HepG2 (cell line): Measurements from ENCODE around the gene ZNF653. TPM values are rescaled to one million over a fixed set of nuclear protein-coding genes. Genes with fewer than 3 reads are reported as not detected.
A peak's percentile ranks its signal among the peaks of the same experiment; 100 is the strongest.

Source experiments
- ARNT ChIP-seq: fragments of 450-650 bp; IDR thresholded peaks from 2 replicates; pipeline ENCODE4 v1.6.1; 2017
- ATF2 ChIP-seq: sonication (generic); formaldehyde crosslinking; IDR thresholded peaks from 2 replicates; pipeline ENCODE4 v1.4.0; 2020; ENCODE audit warnings: missing genetic modification reagents
- CAMTA2 ChIP-seq: sonication (generic); formaldehyde crosslinking; IDR thresholded peaks from 2 replicates; pipeline ENCODE4 v1.4.0; 2020; ENCODE audit warnings: mild to moderate bottlenecking, missing genetic modification reagents, borderline replicate concordance
- CENPBD1 ChIP-seq: sonication (generic); formaldehyde crosslinking; IDR thresholded peaks from 2 replicates; pipeline ENCODE4 v1.8.0; 2022; ENCODE audit warnings: missing genetic modification reagents, low read depth, mild to moderate bottlenecking, borderline replicate concordance
- E2F5 ChIP-seq: sonication (generic); formaldehyde crosslinking; conservative IDR thresholded peaks from 2 replicates; pipeline ENCODE4 v1.4.0; 2020; ENCODE audit warnings: missing genetic modification reagents
- EHMT2 ChIP-seq: fragments of 200-600 bp; sonication (generic); IDR thresholded peaks from 2 replicates; pipeline ENCODE4 v1.7.0; 2017; ENCODE audit warnings: antibody characterized with exemption, low read depth, low read length, borderline replicate concordance
- FOXA3 ChIP-seq: IDR thresholded peaks from 2 replicates; pipeline ENCODE4 v1.6.1; 2016; ENCODE audit warnings: missing genetic modification reagents, missing compliant biosample characterization
- GATAD1 ChIP-seq: IDR thresholded peaks from 2 replicates; pipeline ENCODE4 v1.6.1; 2016; ENCODE audit warnings: missing genetic modification reagents, missing compliant biosample characterization
- HCFC1 ChIP-seq: fragments of 150-350 bp; IDR thresholded peaks from 2 replicates; pipeline ENCODE4 v1.6.1; 2014; ENCODE audit warnings: low read depth, low read length
- IRX3 ChIP-seq: sonication (generic); formaldehyde crosslinking; IDR thresholded peaks from 2 replicates; pipeline ENCODE4 v1.8.1; 2023; ENCODE audit warnings: mild to moderate bottlenecking, low read depth, missing genetic modification reagents, borderline replicate concordance
- MAF1 ChIP-seq: sonication (generic); formaldehyde crosslinking; IDR thresholded peaks from 2 replicates; pipeline ENCODE4 v1.5.0; 2020; ENCODE audit warnings: missing genetic modification reagents, borderline replicate concordance
- MAX ChIP-seq: IDR thresholded peaks from 2 replicates; pipeline ENCODE4 v1.6.1; 2012; ENCODE audit warnings: inconsistent platforms
- NFYC ChIP-seq: IDR thresholded peaks from 2 replicates; pipeline ENCODE4 v1.6.1; 2016; ENCODE audit warnings: missing genetic modification reagents, missing compliant biosample characterization
- PATZ1 ChIP-seq: sonication (generic); formaldehyde crosslinking; IDR thresholded peaks from 2 replicates; pipeline ENCODE4 v1.4.0; 2020; ENCODE audit warnings: missing genetic modification reagents
- PBX3 ChIP-seq: sonication (generic); formaldehyde crosslinking; IDR thresholded peaks from 2 replicates; pipeline ENCODE4 v1.8.1; 2023; ENCODE audit warnings: missing genetic modification reagents, inconsistent platforms, borderline replicate concordance
- PRMT3 ChIP-seq: sonication (generic); formaldehyde crosslinking; IDR thresholded peaks from 2 replicates; pipeline ENCODE4 v1.8.1; 2022; ENCODE audit warnings: low read depth, mild to moderate bottlenecking, moderate library complexity, missing genetic modification reagents, borderline replicate concordance
- REL ChIP-seq: sonication (generic); formaldehyde crosslinking; conservative IDR thresholded peaks from 2 replicates; pipeline ENCODE4 v1.8.0; 2022; ENCODE audit warnings: mild to moderate bottlenecking, missing genetic modification reagents, moderate library complexity
- TRIM24 ChIP-seq: sonication (generic); formaldehyde crosslinking; IDR thresholded peaks from 2 replicates; pipeline ENCODE4 v1.8.0; 2022; ENCODE audit warnings: mild to moderate bottlenecking, missing genetic modification reagents
- ZNF225 ChIP-seq: sonication (generic); formaldehyde crosslinking; IDR thresholded peaks from 2 replicates; pipeline ENCODE4 v1.4.0; 2020; ENCODE audit warnings: mild to moderate bottlenecking, missing genetic modification reagents
- ZNF264 ChIP-seq: sonication (generic); formaldehyde crosslinking; IDR thresholded peaks from 2 replicates; pipeline ENCODE4 v1.4.0; 2020; ENCODE audit warnings: missing genetic modification reagents
- ZNF501 ChIP-seq: sonication (generic); formaldehyde crosslinking; IDR thresholded peaks from 2 replicates; pipeline ENCODE4 v1.5.1; 2020; ENCODE audit warnings: mild to moderate bottlenecking, moderate library complexity, missing genetic modification reagents
- ZNF780A ChIP-seq: sonication (generic); formaldehyde crosslinking; IDR thresholded peaks from 2 replicates; pipeline ENCODE4 v1.8.0; 2022; ENCODE audit warnings: mild to moderate bottlenecking, missing genetic modification reagents, moderate library complexity
- polyA plus RNA-seq, 8 experiments: library from polyadenylated mRNA; depleted of rRNA in 3 of 8; stranded (reverse) in 7 of 8; unstranded in 1 of 8; fragments of >200 nt; fragmentation: Illumina TruSeq in 4 of 8; extraction: Trizol in 4 of 8; gene quantifications; 2 replicates each; pipeline versions ENCODE4 v1.2.1 to v1.2.3, GENCODE V29; 2011 to 2016; ENCODE audit warnings: low read depth in 4 of 8, missing spikeins in 1 of 8, mixed read lengths in 1 of 8; ENCODE audit not compliant: insufficient read depth in 1 of 8
- total RNA-seq, 5 experiments: library from RNA; depleted of rRNA; stranded (reverse); fragments of >200 nt; fragmentation: Illumina TruSeq; extraction: Trizol; gene quantifications; 2 replicates each; pipeline ENCODE4 v1.2.3, GENCODE V29; 2016; ENCODE audit warnings: low read depth in 1 of 5

Gene ZNF653
- total and polyA plus RNA-seq, 2 of the 13 experiments (the other 11 are each of a cell fraction or from before 2014, with no cell fraction given), result 4.7 to 7.1 TPM

- TF ChIP-seq PBX3 (CRISPR knock-in tag) (no peak), ATF2 (CRISPR knock-in tag) (peak; percentile 75), PRMT3 (CRISPR knock-in tag) (0 out of 2 replicates have a peak, but pooled peaks have one; percentile 42), E2F5 (CRISPR knock-in tag) (peak; percentile 56; the same call in 1 of the 2 replicates), REL (CRISPR knock-in tag) (no peak), CAMTA2 (CRISPR knock-in tag) (peak; percentile 73; the same call in 1 of the 2 replicates), TRIM24 (CRISPR knock-in tag) (no peak), ARNT (no peak), ZNF264 (CRISPR knock-in tag) (peak; percentile 70; the same call in 1 of the 2 replicates), MAX (peak; percentile 99), IRX3 (peak; percentile 94), HCFC1 (no peak), MAF1 (CRISPR knock-in tag) (0 out of 2 replicates have a peak, but pooled peaks have one; percentile 59), ZNF780A (CRISPR knock-in tag) (no peak), PATZ1 (CRISPR knock-in tag) (peak; percentile 63), FOXA3 (CRISPR knock-in tag) (peak; percentile 61), ZNF225 (CRISPR knock-in tag) (peak; percentile 92), CENPBD1 (CRISPR knock-in tag) (0 out of 2 replicates have a peak, but pooled peaks have one; percentile 50), ZNF501 (CRISPR knock-in tag) (peak; percentile 61; the same call in 1 of the 2 replicates), EHMT2 (no peak), NFYC (CRISPR knock-in tag) (peak; percentile 32; the same call in 1 of the 2 replicates), GATAD1 (peak; percentile 50; the same call in 1 of the 2 replicates)
Measured at GRCh38 chr19:11482384-11483050, 23.1 kb downstream of the ZNF653 start (continued).
